GM19372 (cell line): ENCODE measurements around the gene L3MBTL4.
"Not testable (repeated sequence)": the region's sequence is repeated elsewhere in the genome, so short reads cannot be mapped to it uniquely, and the experiment has no call there.

ENCODE experiments used
- ATAC-seq: cut with Tn5 transposase; IDR thresholded peaks from one replicate; pipeline ENCODE4 v1.9.1; 2021; ENCODE audit warnings: mild to moderate bottlenecking, low read depth, moderate library complexity; ENCODE audit not compliant: unreplicated experiment

Gene L3MBTL4

GRCh38 chr18:6132751-6133368, 281.9 kb downstream of the L3MBTL4 start:
- no peak for ATAC-seq

GRCh38 chr18:6120820-6121279, 293.9 kb downstream of the L3MBTL4 start:
- no peak for ATAC-seq

GRCh38 chr18:6119761-6120160, 294.9 kb downstream of the L3MBTL4 start:
- ATAC-seq, result no peak

- ATAC-seq, result no peak
These were observed 296.6 kb downstream of the L3MBTL4 start for GRCh38 chr18:6118080-6118479.

- no peak for ATAC-seq
These were observed 299.0 kb downstream of the L3MBTL4 start for GRCh38 chr18:6115710-6116109.

- ATAC-seq, result no peak
These were observed 301.1 kb downstream of the L3MBTL4 start for GRCh38 chr18:6113650-6114049.

GRCh38 chr18:6111726-6112125, 303.0 kb downstream of the L3MBTL4 start:
- ATAC-seq, result no peak

- ATAC-seq, result no peak
These were observed 305.0 kb downstream of the L3MBTL4 start for GRCh38 chr18:6109743-6110142.

GRCh38 chr18:6107794-6108193, 306.9 kb downstream of the L3MBTL4 start:
- no peak for ATAC-seq

GRCh38 chr18:6106091-6106685, 308.5 kb downstream of the L3MBTL4 start:
- ATAC-seq, result no peak

GRCh38 chr18:6103741-6104140, 311.0 kb downstream of the L3MBTL4 start:
- no peak for ATAC-seq

GRCh38 chr18:6096730-6097129, 318.0 kb downstream of the L3MBTL4 start:
- ATAC-seq, result no peak

- ATAC-seq, result no peak
These were observed 326.3 kb downstream of the L3MBTL4 start for GRCh38 chr18:6088432-6088831.

GRCh38 chr18:6086731-6087130, 328.0 kb downstream of the L3MBTL4 start:
- no peak for ATAC-seq

- no peak for ATAC-seq
These were observed 335.3 kb downstream of the L3MBTL4 start for GRCh38 chr18:6079406-6079805.

- ATAC-seq, result no peak
These were observed 335.8 kb downstream of the L3MBTL4 start for GRCh38 chr18:6078877-6079276.

GRCh38 chr18:6072423-6072822, 342.3 kb downstream of the L3MBTL4 start:
- not testable (repeated sequence) for ATAC-seq

- no peak for ATAC-seq
These were observed 345.2 kb downstream of the L3MBTL4 start for GRCh38 chr18:6069539-6069938.

GRCh38 chr18:6069103-6069502, 345.6 kb downstream of the L3MBTL4 start:
- ATAC-seq, result no peak

- no peak for ATAC-seq
These were observed 354.6 kb downstream of the L3MBTL4 start for GRCh38 chr18:6060149-6060548.

- ATAC-seq, result no peak
These were observed 355.2 kb downstream of the L3MBTL4 start for GRCh38 chr18:6059551-6059950.

- ATAC-seq, result no peak
These were observed 355.8 kb downstream of the L3MBTL4 start for GRCh38 chr18:6058941-6059340.
